Esophagus (tissue), 2 donors: ENCODE data around the gene TGIF2. TPM values are rescaled to one million over a fixed set of nuclear protein-coding genes. Genes with fewer than 3 reads are reported as not detected.

ENCODE experiments used
- H3K27ac ChIP-seq, 2 donors: one replicate each; pipeline ENCODE4 v1.5.1; 2013; ENCODE audit warnings: low read depth in 2 of 2, mild to moderate bottlenecking in 2 of 2, inconsistent platforms in 1 of 2, low read length in 1 of 2, moderate library complexity in 1 of 2
- H3K27me3 ChIP-seq, 2 donors: one replicate each; pipeline ENCODE4 v1.6.1; 2013; ENCODE audit warnings: low read length in 2 of 2, control low read depth in 1 of 2, mild to moderate bottlenecking in 1 of 2; ENCODE audit not compliant: insufficient read depth in 2 of 2, control insufficient read depth in 1 of 2
- H3K36me3 ChIP-seq, 2 donors: one replicate each; pipeline ENCODE4 v1.6.1; 2013; ENCODE audit warnings: low read length in 1 of 2; ENCODE audit not compliant: control insufficient read depth in 2 of 2, insufficient read depth in 2 of 2
- H3K4me1 ChIP-seq, 2 donors: one replicate each; pipeline ENCODE4 v1.6.1; 2013; ENCODE audit warnings: low read length in 1 of 2; ENCODE audit not compliant: control insufficient read depth in 2 of 2, insufficient read depth in 2 of 2
- H3K4me3 ChIP-seq, 2 donors: one replicate each; pipeline ENCODE4 v1.5.1; 2013; ENCODE audit warnings: low read length in 2 of 2, mild to moderate bottlenecking in 2 of 2, low read depth in 1 of 2, moderate library complexity in 1 of 2
- H3K9me3 ChIP-seq, 2 donors: one replicate each; pipeline ENCODE4 v1.6.1; 2013; ENCODE audit warnings: mild to moderate bottlenecking in 2 of 2, low read depth in 1 of 2, low read length in 1 of 2, moderate library complexity in 1 of 2; ENCODE audit not compliant: control insufficient read depth in 2 of 2, insufficient read depth in 1 of 2
- WGBS, 2 donors: extraction: QIAGEN DNeasy Blood & Tissue Kit; methylation state at CpG; one replicate each; pipeline ENCODE4 v1.1.7; 2013; 5-methylcytosine and 5-hydroxymethylcytosine counted together
- polyA plus RNA-seq, 2 donors: library from polyadenylated mRNA; stranded (reverse); fragments of 200-250 nt; gene quantifications; one replicate each; pipeline ENCODE4 v1.2.3, GENCODE V29; 2013
- donor health status: healthy with polysubstance abuse.
- donor health status: Bipolar disorder and iron deficiency.

The TGIF2 gene
- polyA plus RNA-seq, 2 donors = 1.4 to 3.6 TPM

- no peaks in the 10 kb centered on the region for H3K27me3 ChIP-seq
- H3K9me3 ChIP-seq = no peaks in the 10 kb centered on the region
- H3K27ac ChIP-seq = no peak overlapping the region
- no peak overlapping the region for H3K4me3 ChIP-seq
- WGBS, 2 donors = 65 to 69% methylated on average over 1 of the region's 1 CpG
- H3K36me3 ChIP-seq = peaks cover 0 to 6% of the 10 kb centered on the region in 2 donors
- peaks cover 2 to 8% of the 10 kb centered on the region in 2 donors for H3K4me1 ChIP-seq
These were observed 2.7 kb downstream of the TGIF2 start for GRCh38 chr20:36576081-36576445.

- H3K27ac ChIP-seq = no peak overlapping the region
- peaks cover 2 to 4% of the 10 kb centered on the region in 2 donors for H3K4me1 ChIP-seq
- peaks cover 0 to 6% of the 10 kb centered on the region in 2 donors for H3K36me3 ChIP-seq
- H3K4me3 ChIP-seq = no peak overlapping the region
- H3K9me3 ChIP-seq = no peaks in the 10 kb centered on the region
- 97 to 98% methylated on average over 15 of the region's 15 CpGs for WGBS, 2 donors
- H3K27me3 ChIP-seq = no peaks in the 10 kb centered on the region
These were observed 5.1 kb downstream of the TGIF2 start for GRCh38 chr20:36578356-36579041.

- WGBS, 2 donors = 77 to 79% methylated on average over 2 of the region's 2 CpGs
These were observed 6.7 kb downstream of the TGIF2 start for GRCh38 chr20:36579996-36580545.

GRCh38 chr20:36582322-36582721 is 8.9 kb downstream of the TGIF2 start:
- H3K36me3 ChIP-seq = peaks cover 0 to 6% of the 10 kb centered on the region in 2 donors
- 75 to 79% methylated on average over 4 of the region's 4 CpGs for WGBS, 2 donors
- H3K9me3 ChIP-seq = no peaks in the 10 kb centered on the region
- no peak overlapping the region for H3K4me3 ChIP-seq
- no peak overlapping the region for H3K27ac ChIP-seq
- H3K4me1 ChIP-seq = peaks cover 0 to 3% of the 10 kb centered on the region in 2 donors
- no peaks in the 10 kb centered on the region for H3K27me3 ChIP-seq

More at GRCh38 chr20:36579996-36580545, 6.7 kb downstream of the TGIF2 start:
- Histone ChIP-seq H3K27ac (no peak overlapping the region), H3K4me3 (no peak overlapping the region), H3K9me3 (no peaks in the 10 kb centered on the region), H3K4me1 (peaks cover 2 to 3% of the 10 kb centered on the region in 2 donors), H3K27me3 (no peaks in the 10 kb centered on the region), H3K36me3 (peaks cover 0 to 6% of the 10 kb centered on the region in 2 donors)

DNA sequence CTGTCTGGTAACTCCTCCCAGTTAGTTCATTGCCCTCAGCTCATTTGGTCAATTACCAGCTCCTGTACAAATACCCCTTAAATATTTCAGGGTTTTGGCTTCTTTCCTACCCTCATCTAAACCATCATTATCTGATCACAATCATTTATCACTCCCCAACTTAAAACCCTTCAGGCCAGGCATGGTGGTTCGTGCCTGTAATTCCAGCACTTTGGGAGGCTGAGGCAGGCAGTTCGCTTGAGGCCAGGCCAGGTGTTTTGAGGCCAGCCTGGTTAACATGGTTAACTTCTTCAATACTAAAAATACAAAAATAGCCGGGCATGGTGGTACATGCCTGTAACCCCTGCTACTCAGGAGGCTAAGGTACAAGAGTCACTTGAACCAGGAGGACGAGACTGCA is 9.4 kb downstream of the TGIF2 start:
- Histone ChIP-seq H3K4me3 (no peak overlapping the region), H3K27me3 (no peaks in the 10 kb centered on the region), H3K27ac (no peak overlapping the region), H3K36me3 (peaks cover 0 to 6% of the 10 kb centered on the region in 2 donors), H3K4me1 (peaks cover 0 to 3% of the 10 kb centered on the region in 2 donors), H3K9me3 (no peaks in the 10 kb centered on the region)
- whole genome bisulfite sequencing, 2 donors = 78 to 88% methylated on average over 4 of the region's 4 CpGs

- WGBS, 2 donors = 67 to 80% methylated on average over 2 of the region's 2 CpGs
- H3K27me3 ChIP-seq = no peaks in the 10 kb centered on the region
These were observed 10.7 kb downstream of the TGIF2 start for GRCh38 chr20:36584018-36584481.

GRCh38 chr20:36585410-36586125 is 12.2 kb downstream of the TGIF2 start:
- WGBS, 2 donors = 44 to 62% methylated on average over 8 of the region's 8 CpGs
- H3K27ac ChIP-seq = peak overlapping the region; percentile 26 to 62
- no peak overlapping the region for H3K4me3 ChIP-seq
- peaks cover 0 to 3% of the 10 kb centered on the region in 2 donors for H3K4me1 ChIP-seq
- no peaks in the 10 kb centered on the region for H3K36me3 ChIP-seq
- no peaks in the 10 kb centered on the region for H3K27me3 ChIP-seq
- H3K9me3 ChIP-seq = no peaks in the 10 kb centered on the region

More at GRCh38 chr20:36584018-36584481, 10.7 kb downstream of the TGIF2 start:
- Histone ChIP-seq H3K4me1 (peaks cover 0 to 3% of the 10 kb centered on the region in 2 donors), H3K27ac (no peak overlapping the region), H3K36me3 (peaks cover 0 to 3% of the 10 kb centered on the region in 2 donors), H3K9me3 (no peaks in the 10 kb centered on the region), H3K4me3 (no peak overlapping the region)

- 73 to 78% methylated on average over 3 of the region's 3 CpGs for WGBS, 2 donors
- no peaks in the 10 kb centered on the region for H3K27me3 ChIP-seq
- no peaks in the 10 kb centered on the region for H3K36me3 ChIP-seq
- H3K9me3 ChIP-seq = no peaks in the 10 kb centered on the region
- peaks cover 0 to 3% of the 10 kb centered on the region in 2 donors for H3K4me1 ChIP-seq
- no peak overlapping the region for H3K4me3 ChIP-seq
- no peak overlapping the region for H3K27ac ChIP-seq
These were observed 14.1 kb downstream of the TGIF2 start for GRCh38 chr20:36587388-36588070.

DNA sequence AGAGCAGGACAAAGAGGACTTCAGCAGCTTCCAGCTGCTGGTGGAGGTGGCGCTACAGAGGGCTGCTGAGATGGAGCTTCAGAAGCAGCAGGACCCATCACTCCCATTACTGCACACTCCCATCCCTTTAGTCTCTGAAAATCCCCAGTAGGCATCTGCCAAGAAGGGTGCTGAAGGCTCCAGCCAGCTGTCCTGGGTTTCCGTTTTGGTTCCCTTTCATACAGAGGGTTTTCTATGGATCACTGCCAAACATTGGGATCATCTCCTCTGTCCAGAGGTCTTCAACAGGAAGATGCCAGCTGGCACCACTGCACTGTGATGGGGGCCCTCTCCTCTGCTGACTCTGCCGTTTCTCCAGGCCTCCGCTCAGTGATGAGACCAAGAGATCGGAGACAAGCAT is 17.9 kb downstream of the TGIF2 start:
- H3K36me3 ChIP-seq = peaks cover 0 to 2% of the 10 kb centered on the region in 2 donors
- no peak overlapping the region for H3K4me3 ChIP-seq
- H3K27me3 ChIP-seq = no peaks in the 10 kb centered on the region
- 80 to 82% methylated on average over 5 of the region's 5 CpGs for WGBS, 2 donors
- H3K27ac ChIP-seq = no peak overlapping the region
- no peaks in the 10 kb centered on the region for H3K9me3 ChIP-seq
- no peaks in the 10 kb centered on the region for H3K4me1 ChIP-seq
